ENCODE results near the gene FBXO27.

Gene FBXO27

DNA sequence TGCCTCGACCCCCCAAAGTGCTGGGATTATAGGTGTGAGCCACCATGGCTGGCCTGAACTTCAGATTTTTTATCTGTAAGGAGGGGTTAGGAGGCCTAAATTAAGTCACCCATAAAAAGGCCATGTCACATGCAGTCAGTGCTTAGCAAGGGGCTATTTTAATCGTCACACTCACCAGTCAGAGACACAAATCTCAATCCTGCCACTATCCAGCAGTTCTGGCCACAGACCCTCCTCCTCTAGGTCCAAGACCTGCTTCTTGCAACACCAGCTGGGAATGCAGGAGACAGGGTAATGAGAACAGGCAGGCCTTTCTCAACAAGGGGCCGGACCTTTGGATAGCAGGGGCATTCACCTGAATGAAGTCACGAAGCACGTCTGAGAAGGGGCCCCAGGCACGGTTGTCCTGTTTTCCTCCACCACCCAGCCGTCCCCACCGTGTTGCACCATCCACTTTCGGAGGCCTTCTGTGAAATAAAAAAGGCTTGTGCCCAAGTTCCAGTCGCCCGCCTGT, 1.4 kb downstream of the FBXO27 start:
- no peak for DNase-seq (ENCODE audit: low read depth)
- H3K4me3 ChIP-seq (ENCODE audit: control insufficient read depth, low read depth, low read length) = no peak overlapping the region
- TF ChIP-seq, protein P1, sequence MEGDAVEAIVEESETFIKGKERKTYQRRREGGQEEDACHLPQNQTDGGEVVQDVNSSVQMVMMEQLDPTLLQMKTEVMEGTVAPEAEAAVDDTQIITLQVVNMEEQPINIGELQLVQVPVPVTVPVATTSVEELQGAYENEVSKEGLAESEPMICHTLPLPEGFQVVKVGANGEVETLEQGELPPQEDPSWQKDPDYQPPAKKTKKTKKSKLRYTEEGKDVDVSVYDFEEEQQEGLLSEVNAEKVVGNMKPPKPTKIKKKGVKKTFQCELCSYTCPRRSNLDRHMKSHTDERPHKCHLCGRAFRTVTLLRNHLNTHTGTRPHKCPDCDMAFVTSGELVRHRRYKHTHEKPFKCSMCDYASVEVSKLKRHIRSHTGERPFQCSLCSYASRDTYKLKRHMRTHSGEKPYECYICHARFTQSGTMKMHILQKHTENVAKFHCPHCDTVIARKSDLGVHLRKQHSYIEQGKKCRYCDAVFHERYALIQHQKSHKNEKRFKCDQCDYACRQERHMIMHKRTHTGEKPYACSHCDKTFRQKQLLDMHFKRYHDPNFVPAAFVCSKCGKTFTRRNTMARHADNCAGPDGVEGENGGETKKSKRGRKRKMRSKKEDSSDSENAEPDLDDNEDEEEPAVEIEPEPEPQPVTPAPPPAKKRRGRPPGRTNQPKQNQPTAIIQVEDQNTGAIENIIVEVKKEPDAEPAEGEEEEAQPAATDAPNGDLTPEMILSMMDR (conservative IDR thresholded peaks at IDR 0.05; ENCODE audit: control insufficient read depth, insufficient read depth, low read depth, low read length) = no peak

DNA sequence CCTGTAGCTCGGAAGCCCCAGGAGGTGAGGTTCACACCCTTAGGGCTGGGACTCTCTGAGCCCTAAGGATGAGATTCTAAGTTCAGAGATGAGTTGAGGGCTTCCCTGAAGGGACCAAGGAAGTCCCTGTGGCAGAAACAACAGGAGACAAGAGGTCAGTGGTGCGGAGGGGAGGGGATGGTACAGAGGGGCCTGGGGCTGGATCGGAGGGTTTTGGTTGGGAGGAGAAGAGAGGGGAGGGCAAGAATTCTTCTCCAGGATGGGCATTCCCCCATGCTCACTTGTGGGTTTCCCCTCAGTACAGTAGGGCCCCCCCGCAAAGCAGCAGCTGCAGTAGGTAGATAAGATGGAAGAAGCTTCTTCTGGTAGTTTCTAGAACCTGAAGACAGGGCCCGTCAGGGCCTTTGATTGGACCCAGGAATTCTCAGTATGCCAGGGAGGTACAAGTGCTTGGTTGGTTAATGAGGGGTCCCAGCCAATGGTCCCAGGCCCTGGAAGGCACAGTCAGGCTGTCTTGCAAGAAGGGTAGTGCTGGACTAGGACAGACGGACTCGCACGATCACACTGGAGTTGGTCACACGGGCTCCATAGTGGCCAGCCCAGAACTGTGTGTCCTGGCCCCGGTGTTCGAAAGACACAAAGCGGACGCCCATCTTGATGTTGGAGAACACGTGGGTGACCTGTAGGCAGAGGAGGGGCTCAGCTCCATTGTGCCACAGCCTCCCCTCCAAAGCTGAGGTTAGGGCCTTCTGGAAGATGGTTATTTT, 7.3 kb downstream of the FBXO27 start:
- H3K4me3 ChIP-seq (ENCODE audit: control insufficient read depth, low read depth, low read length) = no peak overlapping the region
- TF ChIP-seq, protein P1 (conservative IDR thresholded peaks at IDR 0.05; ENCODE audit: control insufficient read depth, insufficient read depth, low read depth, low read length) = no peak
- DNase-seq (ENCODE audit: low read depth) = no peak

DNA sequence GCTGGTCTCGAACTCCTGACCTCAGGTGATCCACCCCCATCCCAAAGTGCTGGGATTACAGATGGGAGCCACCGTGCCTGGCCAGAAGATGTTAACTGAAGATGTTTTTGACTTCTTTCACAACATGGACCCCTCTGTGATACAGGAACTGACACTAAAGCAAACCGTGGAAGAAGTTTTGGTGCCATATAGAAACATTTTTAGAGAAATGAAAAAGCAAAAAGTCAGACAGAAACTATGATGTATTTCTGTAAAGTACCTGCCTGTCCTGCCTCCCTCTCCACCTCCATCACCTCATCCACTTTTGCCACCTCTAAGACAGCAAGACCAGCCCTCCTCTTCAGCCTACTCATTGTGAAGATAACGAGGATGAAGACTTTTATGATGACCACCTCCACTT, 11.3 kb downstream of the FBXO27 start:
- DNase-seq (ENCODE audit: low read depth) = no peak
- TF ChIP-seq, protein P1 (conservative IDR thresholded peaks at IDR 0.05; ENCODE audit: control insufficient read depth, insufficient read depth, low read depth, low read length) = no peak
- no peak overlapping the region for H3K4me3 ChIP-seq (ENCODE audit: control insufficient read depth, low read depth, low read length)

DNA sequence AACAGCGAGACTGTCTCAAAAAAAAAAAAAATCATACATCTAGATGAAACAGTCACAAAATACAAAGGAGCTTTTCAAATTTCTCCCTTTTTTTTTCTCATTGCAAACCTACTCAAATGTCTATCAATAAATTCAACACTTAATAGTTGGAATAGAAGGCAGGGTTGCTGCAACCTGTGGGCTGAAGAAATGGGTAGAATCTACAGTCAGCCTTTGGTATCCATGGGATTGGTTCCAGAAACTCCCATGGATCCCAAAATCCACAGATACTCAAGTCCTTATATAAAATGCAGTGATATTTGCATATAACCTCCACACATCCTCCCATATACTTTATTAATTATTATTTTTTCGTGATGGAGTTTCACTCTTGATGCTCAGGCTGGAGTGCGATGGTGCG, 14.7 kb downstream of the FBXO27 start:
- DNase-seq (ENCODE audit: low read depth) = no peak
- H3K4me3 ChIP-seq (ENCODE audit: control insufficient read depth, low read depth, low read length) = no peak overlapping the region
- TF ChIP-seq, protein P1 (conservative IDR thresholded peaks at IDR 0.05; ENCODE audit: control insufficient read depth, insufficient read depth, low read depth, low read length) = no peak

DNA sequence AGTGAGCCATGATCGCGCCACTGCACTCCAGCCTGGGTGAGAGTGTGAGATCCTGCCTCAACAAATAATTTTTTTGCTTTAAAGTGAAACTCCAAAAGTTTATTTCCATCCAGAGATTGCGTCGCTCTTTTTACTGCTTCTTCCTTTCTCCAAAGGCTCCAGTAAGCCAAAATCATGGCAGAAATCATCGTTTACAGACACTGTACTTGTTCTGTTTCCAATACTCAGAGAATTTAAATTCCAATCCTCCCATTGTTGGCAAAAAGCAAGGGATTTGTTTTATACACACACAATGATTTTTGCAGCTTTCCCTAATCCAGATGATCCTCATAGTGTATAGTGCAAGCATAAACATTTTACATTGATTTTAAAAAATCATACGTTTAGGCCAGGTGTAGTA, 15.3 kb downstream of the FBXO27 start:
- H3K4me3 ChIP-seq (ENCODE audit: control insufficient read depth, low read depth, low read length) = no peak overlapping the region
- TF ChIP-seq, protein P1 (conservative IDR thresholded peaks at IDR 0.05; ENCODE audit: control insufficient read depth, insufficient read depth, low read depth, low read length) = no peak
- DNase-seq (ENCODE audit: low read depth) = no peak

DNA sequence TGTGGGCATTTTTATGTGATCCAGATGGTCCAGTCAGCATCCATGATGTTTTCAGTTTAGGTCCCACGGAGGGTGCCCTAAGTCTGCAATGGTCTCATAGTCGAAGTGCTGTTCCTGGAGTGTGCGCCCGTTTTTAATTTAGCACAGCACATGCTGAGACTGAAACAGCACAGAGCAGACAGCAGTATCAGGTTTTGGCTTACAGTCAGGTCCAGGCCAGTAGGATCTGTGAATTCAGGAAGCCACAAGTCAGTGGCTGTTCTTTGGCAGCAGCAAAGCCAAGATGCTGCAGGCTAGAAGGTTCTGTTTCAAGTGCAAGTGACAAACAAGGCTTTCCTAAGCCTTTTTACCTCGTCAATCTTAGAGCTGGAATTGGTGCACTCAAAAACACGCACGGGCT, 18.3 kb downstream of the FBXO27 start:
- no peak overlapping the region for H3K4me3 ChIP-seq (ENCODE audit: control insufficient read depth, low read depth, low read length)
- DNase-seq (ENCODE audit: low read depth) = no peak
- TF ChIP-seq, protein P1 (conservative IDR thresholded peaks at IDR 0.05; ENCODE audit: control insufficient read depth, insufficient read depth, low read depth, low read length) = no peak
